Choroid plexus epithelial cell (primary cell): ENCODE data around the gene NGDN.

Experiments used
- DNase-seq: peaks from one replicate; pipeline ENCODE4 v3.0.0-alpha.2; 2010; ENCODE audit warnings: low read depth
- H3K4me3 ChIP-seq: 2 replicates; pipeline ENCODE4 v1.5.1; 2011; ENCODE audit warnings: low read depth, mild to moderate bottlenecking, control low read depth, low read length, moderate library complexity
- TF ChIP-seq, protein P1 (sequence below): conservative IDR thresholded peaks from 2 replicates; pipeline ENCODE4 v1.5.1; 2011; ENCODE audit warnings: low read depth, mild to moderate bottlenecking, control low read depth, inconsistent platforms, low read length, moderate library complexity

The NGDN gene

DNA sequence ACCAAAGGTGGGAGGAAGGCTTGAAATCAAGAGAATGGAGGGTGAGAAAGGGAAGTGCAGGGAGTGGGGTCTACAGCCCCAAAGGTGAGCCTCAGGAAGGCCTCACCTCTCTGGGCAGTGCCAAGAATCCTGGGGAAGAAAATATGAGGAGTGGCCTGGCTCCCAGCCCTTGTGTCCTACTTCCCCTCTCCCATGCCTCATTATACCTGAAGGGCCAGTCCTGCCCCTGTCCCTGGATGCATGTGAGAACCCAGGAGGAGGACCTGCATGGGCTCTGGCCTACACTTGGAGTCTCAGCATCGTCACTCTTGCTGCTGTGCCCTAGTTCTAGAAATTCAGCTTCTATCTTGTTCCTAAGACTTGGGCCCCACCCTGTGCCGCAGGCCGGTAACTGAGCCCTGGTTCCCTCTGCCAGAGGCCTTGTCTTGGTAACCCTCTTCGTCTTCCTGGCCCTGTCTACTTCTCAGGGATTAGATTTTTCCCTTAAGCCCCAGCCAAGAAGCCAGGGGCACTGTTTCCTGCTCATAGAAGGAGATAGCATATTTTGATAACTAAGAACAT lies 23.1 kb upstream of the NGDN start:
- DNase-seq, result no peak
- TF ChIP-seq, protein P1, sequence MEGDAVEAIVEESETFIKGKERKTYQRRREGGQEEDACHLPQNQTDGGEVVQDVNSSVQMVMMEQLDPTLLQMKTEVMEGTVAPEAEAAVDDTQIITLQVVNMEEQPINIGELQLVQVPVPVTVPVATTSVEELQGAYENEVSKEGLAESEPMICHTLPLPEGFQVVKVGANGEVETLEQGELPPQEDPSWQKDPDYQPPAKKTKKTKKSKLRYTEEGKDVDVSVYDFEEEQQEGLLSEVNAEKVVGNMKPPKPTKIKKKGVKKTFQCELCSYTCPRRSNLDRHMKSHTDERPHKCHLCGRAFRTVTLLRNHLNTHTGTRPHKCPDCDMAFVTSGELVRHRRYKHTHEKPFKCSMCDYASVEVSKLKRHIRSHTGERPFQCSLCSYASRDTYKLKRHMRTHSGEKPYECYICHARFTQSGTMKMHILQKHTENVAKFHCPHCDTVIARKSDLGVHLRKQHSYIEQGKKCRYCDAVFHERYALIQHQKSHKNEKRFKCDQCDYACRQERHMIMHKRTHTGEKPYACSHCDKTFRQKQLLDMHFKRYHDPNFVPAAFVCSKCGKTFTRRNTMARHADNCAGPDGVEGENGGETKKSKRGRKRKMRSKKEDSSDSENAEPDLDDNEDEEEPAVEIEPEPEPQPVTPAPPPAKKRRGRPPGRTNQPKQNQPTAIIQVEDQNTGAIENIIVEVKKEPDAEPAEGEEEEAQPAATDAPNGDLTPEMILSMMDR, result no peak

DNA sequence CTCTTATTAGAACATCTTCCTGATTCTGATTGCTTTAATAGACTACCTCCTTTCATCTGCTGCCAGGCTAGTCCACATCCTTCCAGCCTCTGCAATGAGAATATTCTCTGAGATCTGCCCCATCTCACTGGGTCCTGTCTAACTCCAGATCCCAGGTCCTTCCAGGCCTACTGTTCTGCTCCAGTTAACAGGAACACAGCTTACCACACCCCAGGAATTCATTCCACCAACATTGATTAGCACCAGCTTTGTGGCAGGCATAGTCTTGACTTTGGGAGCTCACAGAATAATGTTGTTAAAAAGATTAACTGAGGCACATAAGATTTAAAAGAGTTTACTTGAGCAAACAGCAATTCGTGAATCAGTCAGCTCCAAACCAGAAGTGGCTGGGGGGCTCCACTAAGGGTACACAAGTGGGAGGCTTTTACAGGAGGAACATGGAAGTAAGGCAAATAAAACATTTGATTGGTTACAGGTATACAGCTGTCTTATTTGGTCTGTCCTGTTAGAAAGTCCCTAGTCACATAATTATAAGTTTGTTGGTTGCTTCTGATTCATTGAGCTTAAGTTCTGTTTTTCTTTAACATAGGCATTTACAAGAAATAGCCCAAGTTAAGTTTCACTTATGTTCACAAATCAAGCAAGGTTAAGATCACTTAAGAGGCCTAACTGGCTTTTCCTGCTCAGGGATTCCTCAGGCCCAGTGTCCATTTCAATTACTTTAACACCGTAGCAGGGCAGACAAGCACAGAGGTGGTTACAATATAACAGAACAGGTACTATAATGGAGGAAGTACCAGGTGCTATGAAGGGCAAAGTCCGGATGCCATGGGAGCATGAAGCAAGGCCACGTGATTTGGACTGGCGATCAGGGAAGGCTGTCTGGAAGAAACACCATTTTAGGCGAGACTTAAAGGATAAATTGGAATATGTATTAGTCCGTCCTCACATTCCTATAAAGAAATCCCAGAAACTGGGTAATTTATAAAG lies 21.8 kb upstream of the NGDN start:
- TF ChIP-seq, protein P1, result no peak
- no peak for DNase-seq
- H3K4me3 ChIP-seq, result no peak overlapping the region

More for the DNA sequence above, 23.1 kb upstream of the NGDN start:
- H3K4me3 ChIP-seq, result no peak overlapping the region

DNA sequence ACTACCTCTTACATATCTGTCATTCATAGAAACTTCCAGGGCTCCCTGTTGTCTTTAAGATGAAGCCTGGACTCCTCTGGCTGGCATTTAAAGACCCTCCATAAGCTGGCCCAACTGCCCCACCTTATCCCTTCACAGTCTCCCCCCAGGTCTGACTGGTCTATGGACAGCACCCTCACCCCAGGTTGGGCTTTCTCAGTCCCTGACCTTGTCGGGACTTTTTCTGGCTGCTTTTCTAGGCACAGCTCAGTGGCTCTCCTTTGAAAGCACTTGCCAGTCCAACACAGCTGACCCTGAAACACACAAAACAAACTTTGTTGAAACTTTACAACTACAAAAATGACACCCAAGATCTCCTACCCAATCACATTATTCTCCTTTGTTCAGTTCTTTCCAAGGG lies 20.2 kb upstream of the NGDN start:
- DNase-seq, result no peak
- TF ChIP-seq, protein P1, result no peak
- H3K4me3 ChIP-seq, result no peak overlapping the region

DNA sequence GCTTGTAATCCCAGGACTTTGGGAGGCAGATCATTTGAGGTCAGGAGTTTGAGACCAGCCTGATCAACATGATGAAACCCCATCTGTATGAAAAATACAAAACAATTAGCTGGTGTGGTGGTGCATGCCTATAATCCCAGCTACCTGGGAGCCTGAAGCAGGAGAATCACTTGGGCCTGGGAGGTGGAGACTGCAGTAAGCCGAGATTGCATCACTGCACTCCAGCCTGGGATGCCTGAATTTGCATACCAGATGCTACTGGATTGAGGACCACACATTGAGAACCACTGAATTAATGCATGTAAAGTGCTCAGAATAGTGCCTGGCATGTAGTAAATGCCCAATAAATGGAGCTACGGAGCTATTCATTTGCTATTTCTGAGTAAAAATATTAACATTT lies 19.1 kb upstream of the NGDN start:
- H3K4me3 ChIP-seq, result no peak overlapping the region
- TF ChIP-seq, protein P1, result no peak

DNA sequence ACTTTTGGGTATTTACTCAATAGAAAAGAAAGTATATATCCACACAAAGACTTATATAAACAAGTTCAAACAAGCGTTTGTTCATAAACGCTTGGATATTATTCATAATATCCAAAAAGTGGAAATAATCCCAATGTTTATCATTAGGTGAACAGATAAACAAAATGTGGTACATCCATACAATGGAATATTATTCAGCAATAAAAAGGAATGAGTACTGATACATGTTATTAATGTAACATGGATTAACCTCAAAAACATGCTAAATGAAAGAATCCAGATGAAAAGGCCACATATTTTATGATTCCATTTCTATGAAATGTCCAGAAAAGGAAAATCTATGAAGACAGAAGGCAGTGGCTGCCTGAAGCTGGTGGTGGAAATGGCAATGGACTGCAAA lies 17.3 kb upstream of the NGDN start:
- no peak for DNase-seq
- no peak overlapping the region for H3K4me3 ChIP-seq
- TF ChIP-seq, protein P1, result no peak

More for the DNA sequence above, 19.1 kb upstream of the NGDN start:
- DNase-seq, result no peak

DNA sequence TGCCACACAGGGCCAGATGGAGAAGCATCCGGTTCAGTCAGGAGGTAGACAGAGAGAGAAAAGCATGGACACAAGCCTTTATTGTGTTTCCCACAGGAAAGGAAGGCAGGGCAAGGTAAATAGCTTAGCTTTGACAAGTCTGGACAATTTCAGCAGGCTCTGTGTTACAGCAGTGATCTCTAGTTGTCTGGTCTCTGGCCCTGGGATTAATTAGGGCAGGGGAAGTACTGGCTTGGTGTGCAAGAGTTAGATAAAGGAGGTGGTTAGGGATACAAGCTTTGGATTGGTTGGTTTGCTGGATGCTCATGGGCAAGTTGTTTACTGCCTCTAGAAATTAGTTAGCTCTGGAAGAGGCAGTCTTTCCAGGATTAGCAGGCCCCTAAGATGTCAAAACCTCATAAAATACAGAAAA lies 15.1 kb upstream of the NGDN start:
- TF ChIP-seq, protein P1, result no peak
- no peak for DNase-seq
- H3K4me3 ChIP-seq, result no peak overlapping the region
